Activated naive CD4-positive, alpha-beta T cell treated with anti-CD3 and anti-CD28 coated beads, Interleukin-2, amount 10 ng/mL, durations not matched to agents 7 days and 5 days (primary cell): ENCODE measurements around the gene PTPRN.

Experiments
- CTCF ChIA-PET: fragments of 350-600 bp; sonication (Branson Sonifier 250); formaldehyde crosslinking; loops from one replicate; lab custom pipeline; 2021; ENCODE audit warnings: antibody characterized with exemption; lab: Charles Lee
- DNase-seq: peaks from one replicate; pipeline ENCODE4 v3.0.0-alpha.2; 2020
- H3K27ac Mint-ChIP-seq: one replicate; pipeline ENCODE4 v1.8.0; 2021; ENCODE audit warnings: mild to moderate bottlenecking, moderate library complexity, mixed read lengths
- H3K27me3 Mint-ChIP-seq: one replicate; pipeline ENCODE4 v1.8.0; 2021; ENCODE audit warnings: mild to moderate bottlenecking, mixed read lengths
- H3K36me3 Mint-ChIP-seq: one replicate; pipeline ENCODE4 v1.8.0; 2021; ENCODE audit warnings: mixed read lengths
- H3K4me1 Mint-ChIP-seq: one replicate; pipeline ENCODE4 v1.8.0; 2021; ENCODE audit warnings: mixed read lengths
- H3K4me3 Mint-ChIP-seq: one replicate; pipeline ENCODE4 v1.8.0; 2021; ENCODE audit warnings: mild to moderate bottlenecking, moderate library complexity, mixed read lengths
- H3K9me3 Mint-ChIP-seq: one replicate; pipeline ENCODE4 v1.8.0; 2021; ENCODE audit warnings: mixed read lengths

PTPRN gene

GRCh38 chr2:219309278-219309677, at the start of gene PTPRN:
Gene PTPRN (minus strand): TSS chr2:219309401. CDS start chr2:219309332, 69 bp downstream.
- H3K4me3 Mint-ChIP-seq = no peak within 1 kb of the TSS
- H3K27ac Mint-ChIP-seq = no peak within 1 kb of the TSS
- no peaks in the 10 kb centered on the region for H3K4me1 Mint-ChIP-seq
- H3K9me3 Mint-ChIP-seq = no peaks in the 10 kb centered on the region
- CTCF ChIA-PET = no interaction called here
- no peak for DNase-seq
- H3K36me3 Mint-ChIP-seq = no peaks in the 10 kb centered on the region
- H3K27me3 Mint-ChIP-seq = peaks cover 39% of the 10 kb centered on the region

- CTCF ChIA-PET = no interaction called here
- Mint-ChIP-seq H3K27me3 (peaks cover 76% of the 10 kb centered on the region), H3K9me3 (no peaks in the 10 kb centered on the region), H3K36me3 (no peaks in the 10 kb centered on the region), H3K27ac (no peak overlapping the region), H3K4me3 (no peak overlapping the region), H3K4me1 (no peaks in the 10 kb centered on the region)
- no peak for DNase-seq
Measured at GRCh38 chr2:219358170-219359075, 49.2 kb upstream of the PTPRN start.

- Mint-ChIP-seq H3K9me3 (no peaks in the 10 kb centered on the region), H3K4me1 (no peaks in the 10 kb centered on the region), H3K4me3 (no peak overlapping the region), H3K36me3 (no peaks in the 10 kb centered on the region), H3K27ac (no peak overlapping the region), H3K27me3 (peaks cover 77% of the 10 kb centered on the region)
- DNase-seq = no peak
- CTCF ChIA-PET = interaction anchor here (0.6 kb wide), 1 partner anchor 32 kb away, joined by 3 read pairs; no protein-coding TSS in a partner anchor
Measured at GRCh38 chr2:219356834-219357233, 47.6 kb upstream of the PTPRN start.

- H3K4me3 Mint-ChIP-seq = no peak overlapping the region
- H3K4me1 Mint-ChIP-seq = no peaks in the 10 kb centered on the region
- H3K9me3 Mint-ChIP-seq = no peaks in the 10 kb centered on the region
- H3K27me3 Mint-ChIP-seq = peaks cover 77% of the 10 kb centered on the region
- no peak for DNase-seq
- CTCF ChIA-PET = interaction anchor here (1.3 kb wide), 1 partner anchor 196 kb away, joined by 6 read pairs; no protein-coding TSS in a partner anchor
- H3K27ac Mint-ChIP-seq = no peak overlapping the region
- no peaks in the 10 kb centered on the region for H3K36me3 Mint-ChIP-seq
Measured at GRCh38 chr2:219354582-219354981, 45.4 kb upstream of the PTPRN start.

- Mint-ChIP-seq H3K27me3 (peaks cover 67% of the 10 kb centered on the region), H3K27ac (no peak overlapping the region), H3K9me3 (no peaks in the 10 kb centered on the region), H3K4me3 (no peak overlapping the region), H3K36me3 (no peaks in the 10 kb centered on the region), H3K4me1 (no peaks in the 10 kb centered on the region)
- CTCF ChIA-PET = interaction anchor here (0.7 to 2.1 kb wide), 9 partner anchors 10 to 314 kb away, joined by 3 to 9 read pairs (median 4); no protein-coding TSS in a partner anchor
- DNase-seq = no peak
Measured at GRCh38 chr2:219353129-219353528, 43.9 kb upstream of the PTPRN start.

GRCh38 chr2:219352448-219353023, 43.3 kb upstream of the PTPRN start:
- Mint-ChIP-seq H3K9me3 (no peaks in the 10 kb centered on the region), H3K36me3 (no peaks in the 10 kb centered on the region), H3K4me1 (no peaks in the 10 kb centered on the region), H3K27ac (no peak overlapping the region), H3K4me3 (no peak overlapping the region), H3K27me3 (peaks cover 61% of the 10 kb centered on the region)
- DNase-seq = peak; percentile 81
- CTCF ChIA-PET = interaction anchor here (0.7 to 2.1 kb wide), 12 partner anchors 9 to 323 kb away, joined by 3 to 9 read pairs (median 4); no protein-coding TSS in a partner anchor

- Mint-ChIP-seq H3K4me1 (no peaks in the 10 kb centered on the region), H3K4me3 (no peak overlapping the region), H3K36me3 (no peaks in the 10 kb centered on the region), H3K9me3 (no peaks in the 10 kb centered on the region), H3K27me3 (peaks cover 54% of the 10 kb centered on the region), H3K27ac (no peak overlapping the region)
- CTCF ChIA-PET = interaction anchor here (1.8 kb wide), 2 partner anchors 30 to 192 kb away, joined by 4 to 7 read pairs; no protein-coding TSS in a partner anchor
- no peak for DNase-seq
Measured at GRCh38 chr2:219350710-219351221, 41.6 kb upstream of the PTPRN start.

GRCh38 chr2:219350215-219350614, 41.0 kb upstream of the PTPRN start:
- no peaks in the 10 kb centered on the region for H3K4me1 Mint-ChIP-seq
- H3K4me3 Mint-ChIP-seq = no peak overlapping the region
- CTCF ChIA-PET = interaction anchor here (0.7 to 1.8 kb wide), 2 partner anchors 192 to 197 kb away, joined by 3 to 7 read pairs; no protein-coding TSS in a partner anchor
- H3K9me3 Mint-ChIP-seq = no peaks in the 10 kb centered on the region
- DNase-seq = no peak
- H3K36me3 Mint-ChIP-seq = no peaks in the 10 kb centered on the region
- H3K27me3 Mint-ChIP-seq = peaks cover 52% of the 10 kb centered on the region
- no peak overlapping the region for H3K27ac Mint-ChIP-seq

GRCh38 chr2:219344751-219345430, 35.7 kb upstream of the PTPRN start:
- Mint-ChIP-seq H3K4me3 (no peak overlapping the region), H3K36me3 (no peaks in the 10 kb centered on the region), H3K4me1 (no peaks in the 10 kb centered on the region), H3K9me3 (no peaks in the 10 kb centered on the region), H3K27ac (no peak overlapping the region), H3K27me3 (peaks cover 30% of the 10 kb centered on the region)
- CTCF ChIA-PET = no interaction called here
- no peak for DNase-seq

- H3K27me3 Mint-ChIP-seq = peaks cover 54% of the 10 kb centered on the region
- H3K4me3 Mint-ChIP-seq = no peak overlapping the region
- DNase-seq = no peak
- H3K27ac Mint-ChIP-seq = no peak overlapping the region
- no peaks in the 10 kb centered on the region for H3K36me3 Mint-ChIP-seq
- H3K9me3 Mint-ChIP-seq = no peaks in the 10 kb centered on the region
- H3K4me1 Mint-ChIP-seq = no peaks in the 10 kb centered on the region
- CTCF ChIA-PET = interaction anchor here (1.0 to 1.2 kb wide), 3 partner anchors 17 to 181 kb away, joined by 3 to 4 read pairs (median 3); no protein-coding TSS in a partner anchor
Measured at GRCh38 chr2:219335373-219335786, 26.2 kb upstream of the PTPRN start.

GRCh38 chr2:219334076-219334475, 24.9 kb upstream of the PTPRN start:
- H3K4me1 Mint-ChIP-seq = no peaks in the 10 kb centered on the region
- H3K9me3 Mint-ChIP-seq = no peaks in the 10 kb centered on the region
- no peak for DNase-seq
- H3K27me3 Mint-ChIP-seq = peaks cover 63% of the 10 kb centered on the region
- CTCF ChIA-PET = interaction anchor here (1.2 kb wide), 1 partner anchor 180 kb away, joined by 3 read pairs; no protein-coding TSS in a partner anchor
- H3K27ac Mint-ChIP-seq = no peak overlapping the region
- no peak overlapping the region for H3K4me3 Mint-ChIP-seq
- no peaks in the 10 kb centered on the region for H3K36me3 Mint-ChIP-seq

- Mint-ChIP-seq H3K4me3 (no peak within 1 kb of the TSS), H3K9me3 (no peaks in the 10 kb centered on the region), H3K27me3 (peaks cover 73% of the 10 kb centered on the region), H3K36me3 (no peaks in the 10 kb centered on the region), H3K4me1 (no peaks in the 10 kb centered on the region), H3K27ac (peak within 1 kb of the TSS; percentile 56)
- CTCF ChIA-PET = no interaction called here
- DNase-seq = no peak
Measured at GRCh38 chr2:219332542-219332941, 23.3 kb upstream of the PTPRN start, which contains the start of gene RESP18. Gene RESP18 (minus strand): TSS chr2:219332744.

GRCh38 chr2:219331560-219332213, 22.5 kb upstream of the PTPRN start:
- DNase-seq = peak; percentile 56
- H3K9me3 Mint-ChIP-seq = no peaks in the 10 kb centered on the region
- H3K4me3 Mint-ChIP-seq = no peak overlapping the region
- H3K36me3 Mint-ChIP-seq = no peaks in the 10 kb centered on the region
- H3K27ac Mint-ChIP-seq = peak overlapping the region; percentile 56
- CTCF ChIA-PET = no interaction called here
- peaks cover 79% of the 10 kb centered on the region for H3K27me3 Mint-ChIP-seq
- no peaks in the 10 kb centered on the region for H3K4me1 Mint-ChIP-seq
